ENCODE data around the gene ZNF821. TPM values are rescaled to one million over a fixed set of nuclear protein-coding genes. Genes with fewer than 3 reads are reported as not detected.
"Not testable (repeated sequence)": the region's sequence is repeated elsewhere in the genome, so short reads cannot be mapped to it uniquely, and the experiment has no call there.

Gene ZNF821
- total RNA-seq, 1 donor from 2014 or later, result 10.4 TPM

DNA sequence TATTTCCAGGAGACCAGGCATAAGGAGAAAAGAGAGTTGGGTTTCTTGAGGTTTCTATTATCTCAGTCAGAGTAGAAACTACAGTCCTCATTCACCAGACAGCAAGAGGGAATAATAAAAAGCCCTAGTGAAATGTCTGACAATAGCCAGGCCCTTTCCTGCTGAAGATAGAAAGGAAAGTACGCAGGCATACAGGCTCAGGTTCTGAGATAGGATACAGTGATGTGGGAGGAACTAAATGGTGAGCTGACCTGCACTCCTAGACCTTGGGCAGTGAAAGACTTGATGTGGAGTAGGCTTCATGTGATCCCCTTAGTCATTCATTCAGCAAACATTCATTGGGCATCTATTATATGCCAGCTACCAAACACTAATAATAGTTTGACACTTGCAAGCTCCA lies 14.9 kb downstream of the ZNF821 start:
- no peak for TF ChIP-seq EZH2 (IDR thresholded peaks at IDR 0.05; ENCODE audit: insufficient read depth, low read length)
- TF ChIP-seq, protein P1, sequence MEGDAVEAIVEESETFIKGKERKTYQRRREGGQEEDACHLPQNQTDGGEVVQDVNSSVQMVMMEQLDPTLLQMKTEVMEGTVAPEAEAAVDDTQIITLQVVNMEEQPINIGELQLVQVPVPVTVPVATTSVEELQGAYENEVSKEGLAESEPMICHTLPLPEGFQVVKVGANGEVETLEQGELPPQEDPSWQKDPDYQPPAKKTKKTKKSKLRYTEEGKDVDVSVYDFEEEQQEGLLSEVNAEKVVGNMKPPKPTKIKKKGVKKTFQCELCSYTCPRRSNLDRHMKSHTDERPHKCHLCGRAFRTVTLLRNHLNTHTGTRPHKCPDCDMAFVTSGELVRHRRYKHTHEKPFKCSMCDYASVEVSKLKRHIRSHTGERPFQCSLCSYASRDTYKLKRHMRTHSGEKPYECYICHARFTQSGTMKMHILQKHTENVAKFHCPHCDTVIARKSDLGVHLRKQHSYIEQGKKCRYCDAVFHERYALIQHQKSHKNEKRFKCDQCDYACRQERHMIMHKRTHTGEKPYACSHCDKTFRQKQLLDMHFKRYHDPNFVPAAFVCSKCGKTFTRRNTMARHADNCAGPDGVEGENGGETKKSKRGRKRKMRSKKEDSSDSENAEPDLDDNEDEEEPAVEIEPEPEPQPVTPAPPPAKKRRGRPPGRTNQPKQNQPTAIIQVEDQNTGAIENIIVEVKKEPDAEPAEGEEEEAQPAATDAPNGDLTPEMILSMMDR (IDR thresholded peaks at IDR 0.05; ENCODE audit: insufficient read depth, low read depth, low read length), result no peak
- no peak overlapping the region for H3K4me3 Mint-ChIP-seq (ENCODE audit: unreplicated experiment)
- Histone ChIP-seq H3K4me2 (ENCODE audit: low read length) (no peak overlapping the region), H3K4me3 (ENCODE audit: insufficient read depth, low read depth, low read length) (no peak overlapping the region), H3K79me2 (ENCODE audit: insufficient read depth, low read length) (no peaks in the 10 kb centered on the region), H4K20me1 (ENCODE audit: insufficient read depth, low read length) (no peaks in the 10 kb centered on the region), H2AFZ (ENCODE audit: low read depth, low read length) (no peak overlapping the region), H3K36me3 (ENCODE audit: insufficient read depth, low read length) (peaks cover 14% of the 10 kb centered on the region), H3K9me3 (ENCODE audit: insufficient read depth, low read depth, low read length) (no peaks in the 10 kb centered on the region), H3K27ac (ENCODE audit: low read depth, low read length) (no peak overlapping the region), H3K9ac (ENCODE audit: low read length) (no peak overlapping the region), H3K4me1 (ENCODE audit: insufficient read depth, low read length) (no peaks in the 10 kb centered on the region), H3K27me3 (ENCODE audit: insufficient read depth, low read length) (no peaks in the 10 kb centered on the region)
- no peak for FAIRE-seq
- no peaks in the 10 kb centered on the region for H3K4me1 Mint-ChIP-seq (ENCODE audit: low read depth, unreplicated experiment)
- no peaks in the 10 kb centered on the region for H3K9me3 Mint-ChIP-seq (ENCODE audit: unreplicated experiment)
- no peak overlapping the region for H3K27ac Mint-ChIP-seq (ENCODE audit: unreplicated experiment)
- no peak for DNase-seq (ENCODE audit: low read depth)
- peaks cover 16% of the 10 kb centered on the region for H3K36me3 Mint-ChIP-seq (ENCODE audit: low read depth, unreplicated experiment)
- no peaks in the 10 kb centered on the region for H3K27me3 Mint-ChIP-seq (ENCODE audit: low read depth, unreplicated experiment)

DNA sequence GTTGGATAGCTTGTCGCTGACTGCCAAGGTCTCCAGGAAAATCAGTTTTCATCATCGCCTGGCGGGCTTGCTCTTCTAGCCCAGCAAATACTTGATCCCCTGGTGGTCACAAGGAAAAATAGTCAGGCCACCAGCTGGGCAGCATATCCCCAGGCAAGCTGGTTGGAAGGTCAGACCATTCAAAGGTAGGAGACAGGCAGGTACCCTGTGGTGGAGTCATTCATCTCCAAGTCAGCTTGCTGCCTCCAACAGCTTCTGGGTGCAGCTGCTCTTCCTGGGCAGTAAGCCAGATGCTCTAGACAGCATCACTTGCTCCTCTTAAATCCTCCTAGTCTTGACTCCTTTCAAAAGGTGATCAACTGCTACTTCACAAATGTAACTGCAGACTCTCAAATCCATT lies 16.0 kb downstream of the ZNF821 start:
- TF ChIP-seq EZH2 (IDR thresholded peaks at IDR 0.05; ENCODE audit: insufficient read depth, low read length), result no peak
- TF ChIP-seq, protein P1 (IDR thresholded peaks at IDR 0.05; ENCODE audit: insufficient read depth, low read depth, low read length), result no peak
- H3K9me3 Mint-ChIP-seq (ENCODE audit: unreplicated experiment), result no peaks in the 10 kb centered on the region
- H3K9me3 ChIP-seq (ENCODE audit: insufficient read depth, low read depth, low read length), result no peaks in the 10 kb centered on the region
- H3K36me3 ChIP-seq (ENCODE audit: insufficient read depth, low read length), result peaks cover 14% of the 10 kb centered on the region
- H3K27me3 ChIP-seq (ENCODE audit: insufficient read depth, low read length), result no peaks in the 10 kb centered on the region
- no peaks in the 10 kb centered on the region for H3K79me2 ChIP-seq (ENCODE audit: insufficient read depth, low read length)
- no peak overlapping the region for H3K4me3 Mint-ChIP-seq (ENCODE audit: unreplicated experiment)
- no peak overlapping the region for H3K27ac Mint-ChIP-seq (ENCODE audit: unreplicated experiment)
- H3K27ac ChIP-seq (ENCODE audit: low read depth, low read length), result no peak overlapping the region
- H3K36me3 Mint-ChIP-seq (ENCODE audit: low read depth, unreplicated experiment), result peaks cover 17% of the 10 kb centered on the region
- H4K20me1 ChIP-seq (ENCODE audit: insufficient read depth, low read length), result no peaks in the 10 kb centered on the region
- no peak overlapping the region for H3K9ac ChIP-seq (ENCODE audit: low read length)
- H3K4me1 ChIP-seq (ENCODE audit: insufficient read depth, low read length), result no peaks in the 10 kb centered on the region
- H3K27me3 Mint-ChIP-seq (ENCODE audit: low read depth, unreplicated experiment), result no peaks in the 10 kb centered on the region
- no peak overlapping the region for H3K4me3 ChIP-seq (ENCODE audit: insufficient read depth, low read depth, low read length)
- no peaks in the 10 kb centered on the region for H3K4me1 Mint-ChIP-seq (ENCODE audit: low read depth, unreplicated experiment)
- H3K4me2 ChIP-seq (ENCODE audit: low read length), result no peak overlapping the region
- no peak overlapping the region for H2AFZ ChIP-seq (ENCODE audit: low read depth, low read length)
- FAIRE-seq (no peak), DNase-seq (ENCODE audit: low read depth) (no peak)

DNA sequence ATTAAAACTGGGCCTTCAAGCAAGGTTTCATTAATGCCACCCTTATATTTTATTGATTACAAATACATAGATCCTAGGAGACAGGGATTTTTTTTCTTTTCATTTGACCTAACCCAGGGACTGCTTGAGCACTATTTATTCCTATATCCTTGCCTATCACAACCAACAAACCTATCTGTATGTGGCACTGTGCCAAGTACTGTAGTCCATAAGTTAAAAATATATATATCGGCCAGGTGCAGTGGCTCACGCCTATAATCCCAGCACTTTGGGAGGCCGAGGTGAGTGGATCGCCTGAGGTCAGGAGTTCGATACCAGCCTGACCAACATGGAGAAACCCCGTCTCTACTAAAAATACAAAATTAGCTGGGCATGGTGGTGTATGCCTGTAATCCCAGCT lies 16.8 kb downstream of the ZNF821 start:
- FAIRE-seq, result not testable (repeated sequence)

More for the DNA sequence above, 16.8 kb downstream of the ZNF821 start:
- H3K9me3 Mint-ChIP-seq (ENCODE audit: unreplicated experiment); H3K9ac ChIP-seq (ENCODE audit: low read length); H3K4me3 Mint-ChIP-seq (ENCODE audit: unreplicated experiment); H2AFZ ChIP-seq (ENCODE audit: low read depth, low read length); H3K4me1 ChIP-seq (ENCODE audit: insufficient read depth, low read length); H3K9me3 ChIP-seq (ENCODE audit: insufficient read depth, low read depth, low read length); DNase-seq (ENCODE audit: low read depth); H3K4me1 Mint-ChIP-seq (ENCODE audit: low read depth, unreplicated experiment); H3K4me2 ChIP-seq (ENCODE audit: low read length); H3K4me3 ChIP-seq (ENCODE audit: insufficient read depth, low read depth, low read length); H3K27ac ChIP-seq (ENCODE audit: low read depth, low read length); H3K79me2 ChIP-seq (ENCODE audit: insufficient read depth, low read length); H3K27me3 ChIP-seq (ENCODE audit: insufficient read depth, low read length); H3K27ac Mint-ChIP-seq (ENCODE audit: unreplicated experiment); H3K27me3 Mint-ChIP-seq (ENCODE audit: low read depth, unreplicated experiment); H4K20me1 ChIP-seq (ENCODE audit: insufficient read depth, low read length): not testable (repeated sequence)
- peaks cover 17% of the 10 kb centered on the region for H3K36me3 Mint-ChIP-seq (ENCODE audit: low read depth, unreplicated experiment)
- peaks cover 18% of the 10 kb centered on the region for H3K36me3 ChIP-seq (ENCODE audit: insufficient read depth, low read length)
